Activated CD8-positive, alpha-beta T cell treated with anti-CD3 and anti-CD28 coated beads for 36 hours (primary cell): Measurements from ENCODE around the gene ZKSCAN2. TPM values are rescaled to one million over a fixed set of nuclear protein-coding genes. Genes with fewer than 3 reads are reported as not detected.
A peak's percentile ranks its signal among the peaks of the same experiment; 100 is the strongest.

Experiments
- ATAC-seq: fragments of 200-7000 bp; cut with Tn5 transposase; one replicate; pipeline ENCODE4 v1.10.0; 2021; ENCODE audit warnings: mild to moderate bottlenecking, moderate library complexity
- CTCF ChIA-PET: fragments of 350-600 bp; sonication (Branson Sonifier 250); formaldehyde crosslinking; loops from one replicate; lab custom pipeline; 2021; ENCODE audit warnings: antibody characterized with exemption; lab: Charles Lee
- POLR2A ChIA-PET: fragments of 350-600 bp; sonication (Branson Sonifier 250); formaldehyde crosslinking; loops from one replicate; lab custom pipeline; 2021; ENCODE audit warnings: antibody characterized with exemption; lab: Charles Lee
- DNase-seq: peaks from one replicate; pipeline ENCODE4 v3.0.0-alpha.2; 2020
- H3K27ac Mint-ChIP-seq: one replicate; pipeline ENCODE4 v1.8.0; 2021; ENCODE audit warnings: mild to moderate bottlenecking, mixed read lengths
- H3K27me3 Mint-ChIP-seq: one replicate; pipeline ENCODE4 v1.8.0; 2021; ENCODE audit warnings: mixed read lengths
- H3K36me3 Mint-ChIP-seq: one replicate; pipeline ENCODE4 v1.8.0; 2021; ENCODE audit warnings: low read depth, mixed read lengths
- H3K4me1 Mint-ChIP-seq: one replicate; pipeline ENCODE4 v1.8.0; 2021; ENCODE audit warnings: low read depth, mixed read lengths
- H3K4me3 Mint-ChIP-seq: one replicate; pipeline ENCODE4 v1.8.0; 2021; ENCODE audit warnings: mild to moderate bottlenecking, moderate library complexity, mixed read lengths
- H3K9me3 Mint-ChIP-seq: one replicate; pipeline ENCODE4 v1.8.0; 2021; ENCODE audit warnings: mixed read lengths
- intact Hi-C: fragments of 100-400 bp; cut with micrococcal nuclease; formaldehyde crosslinking; loops from one replicate; pipeline ENCODE4 v1.10.0; 2022
- total RNA-seq, 2 experiments: library from RNA; stranded (reverse); gene quantifications; one replicate each; pipeline ENCODE4 v1.2.3, GENCODE V29; 2021
- TF ChIP-seq, protein P1 (sequence below): fragments of 200-600 bp; IDR thresholded peaks from one replicate; pipeline ENCODE4 v1.8.0; 2022; ENCODE audit warnings: antibody characterized with exemption, mild to moderate bottlenecking

The ZKSCAN2 gene
- total RNA-seq, result 1 to 10 TPM; 3.7 to 4.0 TPM

DNA sequence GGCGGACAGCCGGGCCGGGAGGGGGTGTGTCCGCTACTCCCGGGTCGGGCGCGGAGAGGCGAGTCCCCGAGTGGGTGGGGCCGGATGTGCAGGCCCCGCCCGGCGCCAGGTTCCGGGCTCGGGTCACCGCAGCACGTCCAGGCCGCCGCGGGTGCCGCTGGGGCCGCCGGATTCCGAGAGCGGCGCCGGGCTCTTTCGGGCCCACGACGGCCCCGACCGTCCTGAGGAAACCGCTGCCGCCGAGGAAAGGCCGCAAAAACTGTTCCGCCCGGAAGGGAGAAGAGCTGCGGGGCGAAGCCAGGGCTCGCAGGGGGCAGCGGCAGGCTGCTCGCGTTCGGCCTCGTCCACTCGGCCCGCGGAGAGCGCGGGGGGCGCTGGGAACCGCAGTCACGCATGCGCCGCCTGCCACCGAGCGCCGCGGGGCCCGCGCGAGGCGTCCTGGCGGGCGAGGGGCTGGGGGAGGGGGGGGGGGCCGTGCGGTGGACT is at the start of gene ZKSCAN2:
Gene ZKSCAN2, minus strand, starts transcription at position 376 of the 486 bp plus-strand sequence. CDS start 718 bp downstream, outside the sequence.
- ATAC-seq (peak; percentile 83), DNase-seq (peak; percentile 87)
- POLR2A ChIA-PET, result interaction anchor here (0.5 to 1.7 kb wide), 4 partner anchors 15 to 1946 kb away, joined by 3 to 6 read pairs (median 3); no protein-coding TSS in a partner anchor
- peaks cover 39% of the 10 kb centered on the region for H3K36me3 Mint-ChIP-seq
- H3K4me3 Mint-ChIP-seq, result peak within 1 kb of the TSS; percentile 99
- intact Hi-C loops, result no loop called here
- TF ChIP-seq, protein P1, sequence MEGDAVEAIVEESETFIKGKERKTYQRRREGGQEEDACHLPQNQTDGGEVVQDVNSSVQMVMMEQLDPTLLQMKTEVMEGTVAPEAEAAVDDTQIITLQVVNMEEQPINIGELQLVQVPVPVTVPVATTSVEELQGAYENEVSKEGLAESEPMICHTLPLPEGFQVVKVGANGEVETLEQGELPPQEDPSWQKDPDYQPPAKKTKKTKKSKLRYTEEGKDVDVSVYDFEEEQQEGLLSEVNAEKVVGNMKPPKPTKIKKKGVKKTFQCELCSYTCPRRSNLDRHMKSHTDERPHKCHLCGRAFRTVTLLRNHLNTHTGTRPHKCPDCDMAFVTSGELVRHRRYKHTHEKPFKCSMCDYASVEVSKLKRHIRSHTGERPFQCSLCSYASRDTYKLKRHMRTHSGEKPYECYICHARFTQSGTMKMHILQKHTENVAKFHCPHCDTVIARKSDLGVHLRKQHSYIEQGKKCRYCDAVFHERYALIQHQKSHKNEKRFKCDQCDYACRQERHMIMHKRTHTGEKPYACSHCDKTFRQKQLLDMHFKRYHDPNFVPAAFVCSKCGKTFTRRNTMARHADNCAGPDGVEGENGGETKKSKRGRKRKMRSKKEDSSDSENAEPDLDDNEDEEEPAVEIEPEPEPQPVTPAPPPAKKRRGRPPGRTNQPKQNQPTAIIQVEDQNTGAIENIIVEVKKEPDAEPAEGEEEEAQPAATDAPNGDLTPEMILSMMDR, result no peak
- peak within 1 kb of the TSS; percentile 94 for H3K27ac Mint-ChIP-seq
- H3K4me1 Mint-ChIP-seq, result peaks cover 55% of the 10 kb centered on the region
- H3K9me3 Mint-ChIP-seq, result no peaks in the 10 kb centered on the region
- no peaks in the 10 kb centered on the region for H3K27me3 Mint-ChIP-seq
- CTCF ChIA-PET, result interaction anchor here (0.9 to 1.9 kb wide), 4 partner anchors 10 to 24 kb away, joined by 3 to 8 read pairs (median 6); no protein-coding TSS in a partner anchor

DNA sequence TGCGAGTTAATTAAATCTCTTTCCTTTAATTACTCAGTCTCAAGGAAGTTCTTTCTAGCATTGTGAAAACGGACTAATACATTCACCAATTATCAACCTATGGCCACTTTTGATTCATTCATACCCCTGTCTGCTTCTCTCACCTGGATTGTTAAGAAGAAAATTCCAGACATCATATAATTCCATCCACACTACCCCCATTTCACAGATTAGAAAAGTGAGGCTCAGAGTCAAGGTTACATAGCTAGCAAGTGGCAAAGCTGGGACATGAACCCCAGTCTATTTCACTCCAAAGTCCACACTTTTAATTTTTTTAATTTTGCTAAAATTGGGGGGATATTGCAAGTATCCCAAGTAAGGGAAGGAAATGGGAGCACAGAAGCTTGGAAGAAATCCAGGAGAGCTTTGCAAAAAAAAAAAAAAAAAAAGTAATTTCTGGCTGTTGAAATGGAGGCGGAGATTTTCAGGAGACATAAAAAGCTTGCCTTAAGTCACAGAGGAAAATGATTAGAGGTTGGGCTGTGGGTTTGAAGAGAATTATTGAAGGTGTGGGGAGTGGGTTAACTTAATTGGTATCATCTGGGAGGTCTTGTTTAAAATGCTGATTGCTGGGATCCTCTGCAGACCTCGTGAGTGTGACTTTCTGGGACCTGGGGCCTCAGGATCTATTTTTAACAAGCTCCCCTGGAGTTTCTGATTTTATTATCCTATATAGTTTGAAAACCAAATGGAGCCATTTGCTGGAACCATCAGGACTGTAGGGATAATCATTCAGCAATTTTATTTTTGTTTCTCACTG is 42.3 kb upstream of the ZKSCAN2 start:
- intact Hi-C loops, result no loop called here
- TF ChIP-seq, protein P1, result no peak
- POLR2A ChIA-PET, result no interaction called here
- ATAC-seq, result no peak
- H3K27me3 Mint-ChIP-seq, result no peaks in the 10 kb centered on the region
- DNase-seq, result no peak
- no peaks in the 10 kb centered on the region for H3K36me3 Mint-ChIP-seq
- H3K9me3 Mint-ChIP-seq, result no peaks in the 10 kb centered on the region
- CTCF ChIA-PET, result no interaction called here
- no peak overlapping the region for H3K27ac Mint-ChIP-seq
- peaks cover 4% of the 10 kb centered on the region for H3K4me1 Mint-ChIP-seq
- H3K4me3 Mint-ChIP-seq, result no peak overlapping the region

DNA sequence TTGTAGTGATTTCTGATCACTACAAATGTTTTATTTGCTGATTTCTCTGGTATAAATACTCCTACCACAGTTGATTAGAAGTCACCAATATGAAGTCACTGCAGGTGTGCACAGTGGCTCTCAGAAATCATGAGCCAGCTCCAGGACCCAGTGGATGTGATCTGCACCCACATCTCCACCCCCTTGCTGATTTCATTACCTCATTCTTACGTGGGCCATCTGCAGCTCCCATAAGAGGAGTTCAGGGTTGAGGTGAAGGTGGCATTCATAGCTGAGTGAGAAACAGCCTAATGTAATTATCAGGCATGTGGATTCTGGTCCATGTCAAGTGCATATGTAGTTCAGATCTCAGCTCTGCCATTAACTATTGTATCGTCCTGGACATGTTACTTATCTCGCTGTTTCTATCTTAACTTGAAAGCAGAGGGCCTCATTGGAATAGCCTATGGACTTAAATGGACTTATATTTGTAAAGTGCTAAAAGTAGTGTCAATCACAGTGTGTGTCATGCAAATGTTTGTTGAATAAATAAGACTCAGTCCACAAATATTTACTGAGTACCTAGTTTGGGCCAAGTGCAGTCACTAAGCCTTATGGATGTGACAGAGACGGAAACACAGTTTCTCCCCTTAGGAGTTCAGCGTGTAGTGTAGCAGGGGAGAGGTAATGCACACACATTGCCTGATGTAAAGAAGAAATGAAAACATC is 40.7 kb upstream of the ZKSCAN2 start:
- ChIA-PET POLR2A (no interaction called here), CTCF (interaction anchor here (1.9 kb wide), 1 partner anchor 22 kb away, joined by 5 read pairs; no protein-coding TSS in a partner anchor)
- no peaks in the 10 kb centered on the region for H3K9me3 Mint-ChIP-seq
- no peak overlapping the region for H3K4me3 Mint-ChIP-seq
- ATAC-seq (no peak), DNase-seq (no peak)
- no peak overlapping the region for H3K27ac Mint-ChIP-seq
- peaks cover 4% of the 10 kb centered on the region for H3K4me1 Mint-ChIP-seq
- H3K27me3 Mint-ChIP-seq, result no peaks in the 10 kb centered on the region
- TF ChIP-seq, protein P1, result no peak
- intact Hi-C loops, result no loop called here
- no peaks in the 10 kb centered on the region for H3K36me3 Mint-ChIP-seq

DNA sequence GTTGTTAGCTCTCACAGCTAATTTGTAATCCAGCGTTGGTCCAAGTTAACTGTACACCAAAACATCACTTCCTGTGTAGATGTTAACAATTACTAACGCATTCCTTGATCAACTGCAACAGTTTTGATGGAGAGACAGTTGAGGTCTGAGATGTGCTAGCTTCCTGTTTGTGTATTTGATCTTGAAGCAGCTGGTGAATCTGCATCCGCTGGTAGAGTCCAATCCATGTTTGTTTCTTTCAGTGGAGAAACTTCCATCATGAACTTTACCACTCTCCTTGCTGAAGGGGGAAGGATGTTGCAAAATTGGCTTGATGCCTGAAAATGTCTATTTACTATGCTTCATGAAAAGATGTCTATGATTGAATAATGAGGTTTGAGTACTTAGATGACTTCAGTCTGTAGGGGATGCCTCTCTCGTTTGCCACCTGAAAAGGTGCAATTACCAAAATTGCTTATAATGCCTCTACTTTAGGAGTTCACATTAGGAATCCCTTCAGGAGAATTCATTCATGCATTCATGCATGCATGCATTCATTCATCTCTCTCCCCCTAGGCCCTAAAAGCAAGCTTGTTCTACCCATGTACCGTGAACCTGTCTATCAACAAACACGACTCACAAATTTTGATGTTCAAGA is 39.6 kb upstream of the ZKSCAN2 start:
- DNase-seq, result no peak
- no peaks in the 10 kb centered on the region for H3K27me3 Mint-ChIP-seq
- intact Hi-C loops, result no loop called here
- H3K36me3 Mint-ChIP-seq, result no peaks in the 10 kb centered on the region
- ChIA-PET POLR2A (no interaction called here), CTCF (interaction anchor here (1.9 kb wide), 1 partner anchor 21 kb away, joined by 5 read pairs; no protein-coding TSS in a partner anchor)
- TF ChIP-seq, protein P1, result no peak
- H3K9me3 Mint-ChIP-seq, result no peaks in the 10 kb centered on the region
- no peak overlapping the region for H3K27ac Mint-ChIP-seq
- H3K4me1 Mint-ChIP-seq, result peaks cover 4% of the 10 kb centered on the region
- H3K4me3 Mint-ChIP-seq, result no peak overlapping the region
- no peak for ATAC-seq
